PC-9 (cell line): ENCODE data around the gene NMS.

Experiments
- EZH2 ChIP-seq: fragments of 200-600 bp; sonication (generic); IDR thresholded peaks from 2 replicates; pipeline ENCODE4 v1.8.0; 2017; ENCODE audit warnings: antibody characterized with exemption, low read depth
- TF ChIP-seq, protein P1 (sequence below): fragments of 200-600 bp; sonication (generic); conservative IDR thresholded peaks from 2 replicates; pipeline ENCODE4 v1.6.1; 2017; ENCODE audit warnings: mixed run types, antibody characterized with exemption, mild to moderate bottlenecking, moderate library complexity

DNA sequence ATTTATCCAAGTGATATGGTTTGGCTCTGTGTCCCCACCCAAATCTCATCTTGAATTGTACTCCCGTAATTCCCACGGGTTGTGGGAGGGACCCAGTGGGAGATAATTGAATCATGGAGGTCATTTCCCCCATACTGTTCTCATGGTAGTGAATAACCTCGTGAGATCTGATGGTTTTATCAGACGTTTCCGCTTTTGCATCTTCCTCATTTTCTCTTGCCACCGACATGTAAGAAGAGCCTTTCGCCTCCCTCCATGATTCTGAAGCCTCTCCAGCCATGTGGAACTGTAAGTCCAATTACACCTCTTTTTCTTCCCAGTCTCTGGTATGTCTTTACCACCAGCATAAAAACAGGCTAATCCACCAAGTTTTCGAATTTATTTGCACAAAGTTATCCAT, 32.5 kb upstream of the NMS start:
- TF ChIP-seq, protein P1, sequence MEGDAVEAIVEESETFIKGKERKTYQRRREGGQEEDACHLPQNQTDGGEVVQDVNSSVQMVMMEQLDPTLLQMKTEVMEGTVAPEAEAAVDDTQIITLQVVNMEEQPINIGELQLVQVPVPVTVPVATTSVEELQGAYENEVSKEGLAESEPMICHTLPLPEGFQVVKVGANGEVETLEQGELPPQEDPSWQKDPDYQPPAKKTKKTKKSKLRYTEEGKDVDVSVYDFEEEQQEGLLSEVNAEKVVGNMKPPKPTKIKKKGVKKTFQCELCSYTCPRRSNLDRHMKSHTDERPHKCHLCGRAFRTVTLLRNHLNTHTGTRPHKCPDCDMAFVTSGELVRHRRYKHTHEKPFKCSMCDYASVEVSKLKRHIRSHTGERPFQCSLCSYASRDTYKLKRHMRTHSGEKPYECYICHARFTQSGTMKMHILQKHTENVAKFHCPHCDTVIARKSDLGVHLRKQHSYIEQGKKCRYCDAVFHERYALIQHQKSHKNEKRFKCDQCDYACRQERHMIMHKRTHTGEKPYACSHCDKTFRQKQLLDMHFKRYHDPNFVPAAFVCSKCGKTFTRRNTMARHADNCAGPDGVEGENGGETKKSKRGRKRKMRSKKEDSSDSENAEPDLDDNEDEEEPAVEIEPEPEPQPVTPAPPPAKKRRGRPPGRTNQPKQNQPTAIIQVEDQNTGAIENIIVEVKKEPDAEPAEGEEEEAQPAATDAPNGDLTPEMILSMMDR = no peak
- TF ChIP-seq EZH2 = no peak
